HCT116 (cell line): ENCODE measurements around the gene INPP5K. TPM values are rescaled to one million over a fixed set of nuclear protein-coding genes. Genes with fewer than 3 reads are reported as not detected.

ENCODE experiments used
- ATAC-seq: fragments of 200-7000 bp; cut with Tn5 transposase; 2 replicates; pipeline ENCODE4 v1.9.1; 2020; ENCODE audit warnings: mild to moderate bottlenecking, moderate library complexity
- BruUV-seq: library from RNA; stranded (reverse); fragments of 400-500 nt; replicated peaks from 2 replicates; lab custom pipeline; 2021; lab: Mats Ljungman, UMichigan
- CTCF ChIA-PET: fragments of 300-600 bp; sonication (Branson Sonifier 250); formaldehyde crosslinking; loops from one replicate; lab custom pipeline; 2021; ENCODE audit warnings: antibody characterized with exemption; lab: Charles Lee
- POLR2A ChIA-PET: fragments of 300-600, 350-600 bp; sonication (Branson Sonifier 250); formaldehyde crosslinking; loops from one replicate; lab custom pipeline; 2021; ENCODE audit warnings: antibody characterized with exemption; lab: Charles Lee
- RAD21 ChIA-PET, 2 experiments: fragments of 300-600 bp; sonication (Branson Sonifier 250); formaldehyde crosslinking; loops; one replicate each; lab custom pipeline; 2023; ENCODE audit warnings: low total read pairs in 2 of 2; ENCODE audit not compliant: uncharacterized antibody in 2 of 2, unreplicated experiment in 2 of 2, low non-redundant PET in 1 of 2; lab: Charles Lee
- DNase-seq: peaks from one replicate; pipeline ENCODE4 v3.0.0-alpha.2; 2010; ENCODE audit warnings: low read depth, low spot score
- H2AFZ ChIP-seq: fragments of 200-600 bp; shearing (Covaris generic), sonication (generic); 2 replicates; pipeline ENCODE4 v1.6.1; 2017; ENCODE audit warnings: low read depth, mixed run types, mixed read lengths, antibody characterized with exemption, low read length; ENCODE audit not compliant: poor library complexity, severe bottlenecking
- H3K27ac ChIP-seq: 2 replicates; pipeline ENCODE4 v1.5.1; 2012; ENCODE audit warnings: low read depth, low read length
- H3K27me3 ChIP-seq: fragments of 200-600 bp; sonication (generic); 2 replicates; pipeline ENCODE4 v1.6.1; 2016; ENCODE audit warnings: mixed run types, low read length, mixed read lengths; ENCODE audit not compliant: insufficient read depth
- H3K36me3 ChIP-seq, 2 experiments: fragments of 200-500 bp in 1 of 2; fragments of 200-600 bp in 1 of 2; sonication (Bioruptor generic) in 1 of 2; sonication (generic) in 1 of 2; 2 replicates each; pipeline versions ENCODE4 v1.5.1 to v1.6.1; 2014 to 2016; ENCODE audit warnings: low read length in 2 of 2, inconsistent platforms in 1 of 2, mixed read lengths in 1 of 2, mixed run types in 1 of 2; ENCODE audit not compliant: insufficient read depth in 2 of 2, control insufficient read depth in 1 of 2
- H3K4me1 ChIP-seq, 2 experiments: fragments of 200-600 bp in 1 of 2; sonication (generic) in 1 of 2; 2 replicates each; pipeline versions ENCODE4 v1.5.1 to v1.6.1; 2012 to 2017; ENCODE audit warnings: low read length in 2 of 2, inconsistent platforms in 1 of 2, mild to moderate bottlenecking in 1 of 2, mixed read lengths in 1 of 2, mixed run types in 1 of 2, moderate library complexity in 1 of 2; ENCODE audit not compliant: insufficient read depth in 2 of 2, control insufficient read depth in 1 of 2
- H3K4me2 ChIP-seq: fragments of 200-600 bp; sonication (generic); 2 replicates; pipeline ENCODE4 v1.6.1; 2017; ENCODE audit warnings: mixed run types, low read length, mixed read lengths
- H3K4me3 ChIP-seq, 2 experiments: fragments of 200-600 bp in 1 of 2; sonication (generic) in 1 of 2; replicated peaks in 1 of 2; 2 replicates each; pipeline ENCODE4 v1.5.1; 2011 to 2016; ENCODE audit warnings: low read length in 2 of 2, control low read depth in 1 of 2, low read depth in 1 of 2, mild to moderate bottlenecking in 1 of 2, mixed read lengths in 1 of 2, mixed run types in 1 of 2
- H3K79me2 ChIP-seq: fragments of 200-600 bp; sonication (generic); 2 replicates; pipeline ENCODE4 v1.6.1; 2017; ENCODE audit warnings: mild to moderate bottlenecking, mixed run types, low read length, moderate library complexity, mixed read lengths; ENCODE audit not compliant: insufficient read depth
- H3K9ac ChIP-seq: fragments of 200-600 bp; sonication (generic); 2 replicates; pipeline ENCODE4 v1.6.1; 2016; ENCODE audit warnings: low read length, mixed read lengths
- H3K9me2 ChIP-seq: fragments of 200-600 bp; sonication (generic), shearing (Covaris generic); 2 replicates; pipeline ENCODE4 v1.6.1; 2017; ENCODE audit warnings: mixed run types, mild to moderate bottlenecking, moderate library complexity; ENCODE audit not compliant: insufficient read depth
- H3K9me3 ChIP-seq, 2 experiments: fragments of 200-500 bp in 1 of 2; fragments of 200-600 bp in 1 of 2; sonication (Bioruptor generic) in 1 of 2; sonication (generic) in 1 of 2; 2 replicates each; pipeline ENCODE4 v1.6.1; 2014 to 2017; ENCODE audit warnings: low read length in 2 of 2, mixed read lengths in 2 of 2, inconsistent platforms in 1 of 2, low read depth in 1 of 2, mild to moderate bottlenecking in 1 of 2, mixed run types in 1 of 2, moderate library complexity in 1 of 2; ENCODE audit not compliant: control insufficient read depth in 1 of 2, insufficient read depth in 1 of 2
- H4K20me1 ChIP-seq: fragments of 200-600 bp; sonication (generic), shearing (Covaris generic); 2 replicates; pipeline ENCODE4 v1.6.1; 2017; ENCODE audit warnings: mixed run types, mild to moderate bottlenecking, moderate library complexity; ENCODE audit not compliant: insufficient read depth
- ATF3 ChIP-seq: IDR thresholded peaks from 2 replicates; pipeline ENCODE4 v1.6.1; 2012
- CEBPB ChIP-seq: IDR thresholded peaks from 2 replicates; pipeline ENCODE4 v1.6.1; 2012; ENCODE audit warnings: low read depth
- CTCF ChIP-seq, 3 experiments: fragments of 200-600 bp in 1 of 3; sonication (generic) in 1 of 3; IDR thresholded peaks in 2 of 3; conservative IDR thresholded peaks in 1 of 3; 2 replicates each; pipeline ENCODE4 v1.5.1; 2012 to 2017; ENCODE audit warnings: low read depth in 2 of 3, low read length in 2 of 3, antibody characterized with exemption in 1 of 3, borderline replicate concordance in 1 of 3, control low read depth in 1 of 3, mild to moderate bottlenecking in 1 of 3, mixed read lengths in 1 of 3, mixed run types in 1 of 3, moderate library complexity in 1 of 3; ENCODE audit not compliant: insufficient read depth in 1 of 3
- EZH2phosphoT487 ChIP-seq: fragments of 200-600 bp; IDR thresholded peaks from 2 replicates; pipeline ENCODE4 v1.6.1; 2018; ENCODE audit warnings: antibody characterized with exemption, borderline replicate concordance
- JUND ChIP-seq: IDR thresholded peaks from 2 replicates; pipeline ENCODE4 v1.6.1; 2012
- MAX ChIP-seq: IDR thresholded peaks from 2 replicates; pipeline ENCODE4 v1.6.1; 2012
- POLR2A ChIP-seq: IDR thresholded peaks from 2 replicates; pipeline ENCODE4 v1.7.0; 2011; ENCODE audit warnings: borderline replicate concordance; ENCODE audit not compliant: insufficient read depth, insufficient read length; ENCODE audit errors: extremely low read depth
- POLR2AphosphoS5 ChIP-seq: IDR thresholded peaks from 2 replicates; pipeline ENCODE4 v1.6.1; 2011; ENCODE audit warnings: mild to moderate bottlenecking, low read depth, low read length, moderate library complexity
- SRF ChIP-seq: IDR thresholded peaks from 2 replicates; pipeline ENCODE4 v1.6.1; 2012; ENCODE audit warnings: low read depth
- YY1 ChIP-seq: IDR thresholded peaks from 2 replicates; pipeline ENCODE4 v1.6.1; 2011; ENCODE audit warnings: low read length, low read depth, moderate library complexity, mild to moderate bottlenecking; ENCODE audit not compliant: insufficient replicate concordance; ENCODE audit errors: extremely low read depth
- intact Hi-C: fragments of 100-400 bp; cut with micrococcal nuclease; formaldehyde crosslinking; loops from 2 replicates; pipeline ENCODE4 v1.10.0; 2022
- total RNA-seq: library from RNA; stranded (reverse); gene quantifications from one replicate; pipeline ENCODE4 v1.2.1, GENCODE V29; 2021; ENCODE audit not compliant: unreplicated experiment

INPP5K gene
- total RNA-seq, 1 experiment from 2014 or later = 25.6 TPM

- CTCF ChIA-PET = no interaction called here
Observed at GRCh38 chr17:1474402-1475189, 41.8 kb downstream of the INPP5K start.

More at GRCh38 chr17:1474402-1475189, 41.8 kb downstream of the INPP5K start:
- Histone ChIP-seq H3K4me2 (no peak overlapping the region), H4K20me1 (no peaks in the 10 kb centered on the region), H3K4me3 (no peak overlapping the region), H3K9me2 (no peaks in the 10 kb centered on the region), H3K79me2 (no peaks in the 10 kb centered on the region), H3K27me3 (no peaks in the 10 kb centered on the region), H3K36me3 (peaks cover 26 to 37% of the 10 kb centered on the region in 2 experiments; a peak in 3 of 4 replicates), H3K27ac (no peak overlapping the region), H3K9me3 (no peaks in the 10 kb centered on the region), H3K9ac (no peak overlapping the region), H3K4me1 (no peaks in the 10 kb centered on the region), H2AFZ (no peak overlapping the region)
- ChIA-PET POLR2A (interaction anchor here (1.9 kb wide), 1 partner anchor 12 kb away, joined by 5 read pairs; no protein-coding TSS in a partner anchor), RAD21 (no interaction called here)
- DNase-seq (no peak), ATAC-seq (no peak)
- BruUV-seq = no TSS peak
- intact Hi-C loops = no loop called here
- no peak for TF ChIP-seq EZH2phosphoT487
- no peak for TF ChIP-seq CEBPB
- TF ChIP-seq SRF = no peak
- no peak for TF ChIP-seq POLR2AphosphoS5
- TF ChIP-seq POLR2A = no peak
- no peak for TF ChIP-seq MAX
- TF ChIP-seq YY1 = no peak
- no peak for TF ChIP-seq ATF3
- no peak for TF ChIP-seq CTCF (IDR thresholded peaks at IDR 0.05 in 2 of 3, conservative IDR thresholded peaks at IDR 0.05 in 1 of 3; ENCODE audit: borderline replicate concordance in 1 of 3, insufficient read depth in 1 of 3, low read depth in 2 of 3, low read length in 2 of 3)
- no peak for TF ChIP-seq JUND
